DMS79 treated with DMSO at 0.1 percent for 48 hours (cell line): Measurements from ENCODE around the gene UBA52.
A peak's percentile ranks its signal among the peaks of the same experiment; 100 is the strongest.
"Not testable (repeated sequence)": the region's sequence is repeated elsewhere in the genome, so short reads cannot be mapped to it uniquely, and the experiment has no call there.

Experiments
- DNase-seq: peaks from one replicate; lab custom pipeline; 2025; lab: John Stamatoyannopoulos, UW

UBA52 gene

GRCh38 chr19:18557411-18558201, 14.1 kb upstream of the UBA52 start, which contains the start of gene KXD1:
KXD1 (plus strand) TSS chr19:18557870; CDS start chr19:18562057, 4,187 bp downstream.
- DNase-seq: peak; percentile 96

GRCh38 chr19:18558202-18558555, 13.5 kb upstream of the UBA52 start:
- DNase-seq: no peak

GRCh38 chr19:18558604-18559003, 13.1 kb upstream of the UBA52 start:
- DNase-seq: no peak

GRCh38 chr19:18559685-18560084, 12.0 kb upstream of the UBA52 start:
- DNase-seq: no peak

- no peak for DNase-seq
These were observed 9.6 kb upstream of the UBA52 start for GRCh38 chr19:18562086-18562485.

GRCh38 chr19:18566953-18567352, 4.7 kb upstream of the UBA52 start:
- DNase-seq: no peak

- DNase-seq: no peak
These were observed 3.3 kb upstream of the UBA52 start for GRCh38 chr19:18568367-18568766.

- DNase-seq: no peak
These were observed 3.1 kb downstream of the UBA52 start for GRCh38 chr19:18574691-18575291.

GRCh38 chr19:18576383-18576782, 4.7 kb downstream of the UBA52 start:
- DNase-seq: no peak

GRCh38 chr19:18577365-18577914, 5.8 kb downstream of the UBA52 start:
- DNase-seq: no peak

GRCh38 chr19:18580311-18580710, 8.7 kb downstream of the UBA52 start:
- no peak for DNase-seq

GRCh38 chr19:18586306-18586705, 14.6 kb downstream of the UBA52 start:
- no peak for DNase-seq

GRCh38 chr19:18587561-18587960, 15.9 kb downstream of the UBA52 start:
- DNase-seq: no peak

GRCh38 chr19:18587962-18588610, 16.4 kb downstream of the UBA52 start:
- DNase-seq: no peak

- DNase-seq: peak; percentile 65
These were observed 17.1 kb downstream of the UBA52 start, which contains the start of gene REX1BD for GRCh38 chr19:18588611-18589379. REX1BD (plus strand) TSS chr19:18588798; CDS start chr19:18588802, 4 bp downstream.

GRCh38 chr19:18589380-18590272, 18.0 kb downstream of the UBA52 start:
- peak; percentile 81 for DNase-seq

GRCh38 chr19:18590273-18591272, 18.9 kb downstream of the UBA52 start:
- DNase-seq: peak; percentile 95

GRCh38 chr19:18591735-18592385, 20.2 kb downstream of the UBA52 start:
- DNase-seq: no peak

GRCh38 chr19:18592732-18593131, 21.1 kb downstream of the UBA52 start:
- DNase-seq: not testable (repeated sequence)
